DOHH2 (cell line): Measurements from ENCODE around the gene FBRSL1.

Source experiments
- CTCF ChIP-seq: fragments of 200-600 bp; sonication (generic); IDR thresholded peaks from one replicate; pipeline ENCODE4 v1.5.1; 2014; ENCODE audit warnings: antibody characterized with exemption, mild to moderate bottlenecking, low read depth, low read length; ENCODE audit not compliant: poor library complexity, severe bottlenecking
- EZH2phosphoT487 ChIP-seq: fragments of 200-600 bp; sonication (generic); IDR thresholded peaks from 2 replicates; pipeline ENCODE4 v1.6.1; 2017; ENCODE audit warnings: borderline replicate concordance, mild to moderate bottlenecking, antibody characterized with exemption, low read length, moderate library complexity, mixed read lengths

- TF ChIP-seq CTCF, result no peak
- TF ChIP-seq EZH2phosphoT487, result no peak
Measured at GRCh38 chr12:132538663-132538990, 48.7 kb downstream of the FBRSL1 start.
